Uterus (tissue), 2 donors: ENCODE data around the gene LRRC4C.

ENCODE experiments used
- POLR2A ChIP-seq, 2 donors: fragments of 450-650 bp; IDR thresholded peaks; one replicate each; pipeline ENCODE4 v1.6.1; 2016; ENCODE audit warnings: antibody characterized with exemption in 2 of 2, mild to moderate bottlenecking in 1 of 2, moderate library complexity in 1 of 2
- TF ChIP-seq, protein P1 (sequence below), 4 experiments: fragments of 200-600 bp in 2 of 4; fragments of 450-650 bp in 2 of 4; sonication (generic) in 2 of 4; IDR thresholded peaks; one replicate each; pipeline ENCODE4 v1.5.1; 2016 to 2019; ENCODE audit warnings: antibody characterized with exemption in 4 of 4, mild to moderate bottlenecking in 2 of 4, moderate library complexity in 1 of 4

DNA sequence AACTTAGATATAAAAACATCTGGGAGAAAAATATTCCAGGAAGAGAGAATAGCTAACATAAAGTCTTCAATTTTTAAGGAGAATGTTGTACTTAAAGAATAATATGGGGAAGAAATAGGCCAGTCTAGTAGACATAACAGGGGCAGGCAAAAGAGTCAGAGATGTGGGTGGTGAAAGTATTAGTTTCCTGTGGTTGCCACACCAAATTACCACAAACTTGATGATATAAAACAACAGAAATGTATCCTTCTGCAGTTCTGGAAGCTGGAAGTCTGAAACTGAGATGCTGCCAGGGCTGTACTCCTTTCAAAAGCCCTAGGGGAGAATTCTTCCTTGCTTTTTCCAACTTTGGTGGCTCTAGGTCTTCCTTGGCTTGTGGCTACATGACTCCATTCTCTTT lies 1309.7 kb downstream of the LRRC4C start:
- TF ChIP-seq, protein P1, sequence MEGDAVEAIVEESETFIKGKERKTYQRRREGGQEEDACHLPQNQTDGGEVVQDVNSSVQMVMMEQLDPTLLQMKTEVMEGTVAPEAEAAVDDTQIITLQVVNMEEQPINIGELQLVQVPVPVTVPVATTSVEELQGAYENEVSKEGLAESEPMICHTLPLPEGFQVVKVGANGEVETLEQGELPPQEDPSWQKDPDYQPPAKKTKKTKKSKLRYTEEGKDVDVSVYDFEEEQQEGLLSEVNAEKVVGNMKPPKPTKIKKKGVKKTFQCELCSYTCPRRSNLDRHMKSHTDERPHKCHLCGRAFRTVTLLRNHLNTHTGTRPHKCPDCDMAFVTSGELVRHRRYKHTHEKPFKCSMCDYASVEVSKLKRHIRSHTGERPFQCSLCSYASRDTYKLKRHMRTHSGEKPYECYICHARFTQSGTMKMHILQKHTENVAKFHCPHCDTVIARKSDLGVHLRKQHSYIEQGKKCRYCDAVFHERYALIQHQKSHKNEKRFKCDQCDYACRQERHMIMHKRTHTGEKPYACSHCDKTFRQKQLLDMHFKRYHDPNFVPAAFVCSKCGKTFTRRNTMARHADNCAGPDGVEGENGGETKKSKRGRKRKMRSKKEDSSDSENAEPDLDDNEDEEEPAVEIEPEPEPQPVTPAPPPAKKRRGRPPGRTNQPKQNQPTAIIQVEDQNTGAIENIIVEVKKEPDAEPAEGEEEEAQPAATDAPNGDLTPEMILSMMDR (IDR thresholded peaks at IDR 0.05): no peak
- TF ChIP-seq POLR2A (IDR thresholded peaks at IDR 0.05): no peak
